DMS79 (cell line): ENCODE measurements around the gene TUBGCP4.

Source experiments
- DNase-seq: peaks from one replicate; lab custom pipeline; 2025; lab: John Stamatoyannopoulos, UW

Gene TUBGCP4

GRCh38 chr15:43404130-43404529 lies 33.2 kb downstream of the TUBGCP4 start:
- no peak for DNase-seq

- DNase-seq = no peak
These were observed 35.3 kb downstream of the TUBGCP4 start for GRCh38 chr15:43406189-43406588.

GRCh38 chr15:43406808-43407207 lies 35.9 kb downstream of the TUBGCP4 start:
- DNase-seq = no peak

GRCh38 chr15:43408789-43409188 lies 37.9 kb downstream of the TUBGCP4 start:
- no peak for DNase-seq

- DNase-seq = no peak
These were observed 39.8 kb downstream of the TUBGCP4 start for GRCh38 chr15:43410572-43411214.

GRCh38 chr15:43412096-43412495 lies 41.2 kb downstream of the TUBGCP4 start:
- no peak for DNase-seq

- no peak for DNase-seq
These were observed 43.3 kb downstream of the TUBGCP4 start for GRCh38 chr15:43414196-43414595.

GRCh38 chr15:43420435-43420834 lies 49.5 kb downstream of the TUBGCP4 start:
- no peak for DNase-seq

GRCh38 chr15:43420876-43421275 lies 50.0 kb downstream of the TUBGCP4 start:
- DNase-seq = no peak

GRCh38 chr15:43423793-43424192 lies 52.9 kb downstream of the TUBGCP4 start:
- DNase-seq = no peak

GRCh38 chr15:43429687-43430086 lies 58.8 kb downstream of the TUBGCP4 start:
- peak; percentile 29 for DNase-seq

- DNase-seq = no peak
These were observed 62.3 kb downstream of the TUBGCP4 start for GRCh38 chr15:43433165-43433564.

- DNase-seq = no peak
These were observed 62.9 kb downstream of the TUBGCP4 start for GRCh38 chr15:43433661-43434303.

GRCh38 chr15:43434446-43434845 lies 63.5 kb downstream of the TUBGCP4 start:
- DNase-seq = no peak

- no peak for DNase-seq
These were observed 65.5 kb downstream of the TUBGCP4 start for GRCh38 chr15:43436395-43436794.

GRCh38 chr15:43439268-43439667 lies 68.4 kb downstream of the TUBGCP4 start:
- no peak for DNase-seq

GRCh38 chr15:43440721-43441281 lies 69.9 kb downstream of the TUBGCP4 start:
- DNase-seq = peak; percentile 0

GRCh38 chr15:43441316-43441715 lies 70.4 kb downstream of the TUBGCP4 start:
- DNase-seq = no peak

- no peak for DNase-seq
These were observed 75.4 kb downstream of the TUBGCP4 start for GRCh38 chr15:43446344-43446743.

GRCh38 chr15:43449981-43450380 lies 79.1 kb downstream of the TUBGCP4 start:
- no peak for DNase-seq
